WERI-Rb-1 (cell line): ENCODE results near the gene RPTOR.
"Not testable (repeated sequence)": the region's sequence is repeated elsewhere in the genome, so short reads cannot be mapped to it uniquely, and the experiment has no call there.

Experiments
- DNase-seq: peaks from one replicate; pipeline ENCODE4 v3.0.0-alpha.2; 2020
- H3K27ac ChIP-seq: fragments of 250-450 bp; sonication (Bioruptor Pico); 2 replicates; pipeline ENCODE4 v1.5.1; 2020; ENCODE audit warnings: mild to moderate bottlenecking, moderate library complexity
- H3K27me3 ChIP-seq: fragments of 250-450 bp; sonication (Bioruptor Pico); 2 replicates; pipeline ENCODE4 v1.5.1; 2021; ENCODE audit warnings: mild to moderate bottlenecking, low read depth, moderate library complexity; ENCODE audit not compliant: insufficient read depth, severe bottlenecking
- H3K36me3 ChIP-seq: fragments of 250-450 bp; sonication (Bioruptor Pico); 2 replicates; pipeline ENCODE4 v1.5.1; 2020; ENCODE audit warnings: mild to moderate bottlenecking, moderate library complexity
- H3K4me3 ChIP-seq: 2 replicates; pipeline ENCODE4 v1.5.1; 2011; ENCODE audit warnings: low read depth, mild to moderate bottlenecking, control low read depth, low read length
- H3K9me3 ChIP-seq: fragments of 250-450 bp; sonication (Bioruptor Pico); 2 replicates; pipeline ENCODE4 v1.5.1; 2021; ENCODE audit warnings: mild to moderate bottlenecking, moderate library complexity; ENCODE audit not compliant: severe bottlenecking
- TF ChIP-seq, protein P1 (sequence below): IDR thresholded peaks from 2 replicates; pipeline ENCODE4 v1.5.1; 2011; ENCODE audit warnings: low read depth, mild to moderate bottlenecking, control low read depth, inconsistent platforms, low read length

Gene RPTOR

GRCh38 chr17:80619535-80620235, 75.0 kb downstream of the RPTOR start:
- DNase-seq = no peak
- Histone ChIP-seq H3K36me3 (peaks cover 6% of the 10 kb centered on the region), H3K27me3 (no peaks in the 10 kb centered on the region), H3K4me3 (no peak overlapping the region), H3K9me3 (no peaks in the 10 kb centered on the region), H3K27ac (no peak overlapping the region; the same call in 1 of the 2 replicates)
- TF ChIP-seq, protein P1, sequence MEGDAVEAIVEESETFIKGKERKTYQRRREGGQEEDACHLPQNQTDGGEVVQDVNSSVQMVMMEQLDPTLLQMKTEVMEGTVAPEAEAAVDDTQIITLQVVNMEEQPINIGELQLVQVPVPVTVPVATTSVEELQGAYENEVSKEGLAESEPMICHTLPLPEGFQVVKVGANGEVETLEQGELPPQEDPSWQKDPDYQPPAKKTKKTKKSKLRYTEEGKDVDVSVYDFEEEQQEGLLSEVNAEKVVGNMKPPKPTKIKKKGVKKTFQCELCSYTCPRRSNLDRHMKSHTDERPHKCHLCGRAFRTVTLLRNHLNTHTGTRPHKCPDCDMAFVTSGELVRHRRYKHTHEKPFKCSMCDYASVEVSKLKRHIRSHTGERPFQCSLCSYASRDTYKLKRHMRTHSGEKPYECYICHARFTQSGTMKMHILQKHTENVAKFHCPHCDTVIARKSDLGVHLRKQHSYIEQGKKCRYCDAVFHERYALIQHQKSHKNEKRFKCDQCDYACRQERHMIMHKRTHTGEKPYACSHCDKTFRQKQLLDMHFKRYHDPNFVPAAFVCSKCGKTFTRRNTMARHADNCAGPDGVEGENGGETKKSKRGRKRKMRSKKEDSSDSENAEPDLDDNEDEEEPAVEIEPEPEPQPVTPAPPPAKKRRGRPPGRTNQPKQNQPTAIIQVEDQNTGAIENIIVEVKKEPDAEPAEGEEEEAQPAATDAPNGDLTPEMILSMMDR = no peak

GRCh38 chr17:80621335-80621996, 76.8 kb downstream of the RPTOR start:
- TF ChIP-seq, protein P1 = no peak
- Histone ChIP-seq H3K27me3 (no peaks in the 10 kb centered on the region), H3K4me3 (no peak overlapping the region), H3K36me3 (peaks cover 18% of the 10 kb centered on the region), H3K27ac (peak overlapping the region; percentile 60), H3K9me3 (no peaks in the 10 kb centered on the region)
- no peak for DNase-seq

DNA sequence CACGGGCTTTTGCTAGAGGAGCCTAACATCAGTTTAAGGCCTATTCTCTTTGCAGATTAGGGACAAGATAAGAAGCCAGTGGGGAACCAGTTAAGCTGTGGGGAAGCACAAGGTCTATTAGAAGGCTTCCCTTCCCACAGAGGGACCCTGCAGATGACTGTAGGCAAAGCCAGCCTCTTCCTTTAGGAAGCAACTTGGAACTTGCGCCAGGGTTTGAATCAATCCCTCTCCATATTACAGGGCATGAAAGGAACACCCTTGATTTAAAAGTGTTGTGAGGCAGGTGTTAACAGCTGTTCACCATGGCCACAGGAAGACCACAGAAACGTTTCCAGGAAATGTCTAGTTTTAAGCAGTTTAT, 77.3 kb downstream of the RPTOR start:
- Histone ChIP-seq H3K4me3 (no peak overlapping the region), H3K9me3 (no peaks in the 10 kb centered on the region), H3K36me3 (peaks cover 22% of the 10 kb centered on the region), H3K27ac (peak overlapping the region; percentile 60), H3K27me3 (no peaks in the 10 kb centered on the region)
- peak; percentile 63 for DNase-seq
- TF ChIP-seq, protein P1 = no peak

DNA sequence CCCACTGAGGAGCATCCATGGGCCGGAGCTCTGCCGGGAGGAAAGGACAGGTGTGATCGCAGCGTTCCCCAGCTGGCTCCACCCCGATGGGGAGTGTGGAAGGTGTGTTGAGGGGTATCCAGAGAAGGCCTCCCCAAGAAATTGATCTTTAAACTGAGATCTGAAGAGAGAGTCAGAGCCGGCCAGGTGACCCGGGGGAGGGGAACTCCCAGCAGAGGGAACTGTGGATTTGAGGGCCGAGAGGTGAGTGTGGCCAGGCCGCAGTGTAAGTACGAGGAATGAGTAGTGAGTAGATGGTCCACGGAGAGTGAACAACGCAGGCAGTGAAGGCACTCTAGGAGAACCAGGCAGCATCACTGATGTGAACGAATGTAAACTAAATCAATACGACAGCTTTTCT, 80.2 kb downstream of the RPTOR start:
- DNase-seq = no peak
- H3K27ac ChIP-seq = no peak overlapping the region
- H3K27me3 ChIP-seq = no peaks in the 10 kb centered on the region
- TF ChIP-seq, protein P1 = no peak
- H3K36me3 ChIP-seq = peaks cover 33% of the 10 kb centered on the region
- H3K4me3 ChIP-seq = no peak overlapping the region
- H3K9me3 ChIP-seq = no peaks in the 10 kb centered on the region

DNA sequence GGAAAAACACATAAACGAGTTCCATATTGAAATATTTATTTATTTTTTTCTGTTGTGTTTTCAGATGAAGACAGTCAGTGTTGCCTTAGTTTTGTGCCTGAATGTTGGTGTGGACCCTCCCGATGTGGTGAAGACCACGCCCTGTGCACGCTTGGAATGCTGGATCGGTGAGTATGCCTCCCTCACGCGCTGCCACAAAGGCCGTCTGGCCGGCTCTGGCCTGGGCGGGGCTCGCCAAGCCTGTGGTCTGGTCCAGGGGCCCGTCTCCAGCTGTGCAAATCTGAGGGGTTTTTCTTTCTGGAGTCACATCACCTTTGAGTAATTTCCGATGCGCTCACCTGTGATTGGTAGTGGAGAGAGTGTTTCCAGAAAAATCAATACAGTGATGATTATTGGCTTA, 81.0 kb downstream of the RPTOR start:
- H3K9me3 ChIP-seq = no peaks in the 10 kb centered on the region
- no peak overlapping the region for H3K4me3 ChIP-seq
- no peaks in the 10 kb centered on the region for H3K27me3 ChIP-seq
- H3K27ac ChIP-seq = no peak overlapping the region
- TF ChIP-seq, protein P1 = no peak
- H3K36me3 ChIP-seq = peaks cover 33% of the 10 kb centered on the region
- DNase-seq = no peak

DNA sequence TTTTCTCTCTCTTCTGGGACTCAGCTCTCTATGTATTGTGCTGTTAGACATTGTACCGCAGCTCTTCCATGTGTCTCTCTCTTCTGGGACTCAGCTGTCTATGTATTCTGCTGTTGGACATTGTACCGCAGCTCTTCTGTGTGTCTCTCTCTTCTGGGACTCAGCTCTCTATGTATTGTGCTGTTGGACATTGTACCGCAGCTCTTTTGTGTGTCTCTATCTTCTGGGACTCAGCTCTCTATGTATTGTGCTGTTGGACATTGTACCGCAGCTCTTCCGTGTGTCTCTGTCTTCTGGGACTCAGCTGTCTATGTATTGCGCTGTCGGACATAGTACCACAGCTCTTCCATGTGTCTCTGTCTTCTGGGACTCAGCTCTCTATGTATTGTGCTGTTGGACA, 84.2 kb downstream of the RPTOR start:
- not testable (repeated sequence) for H3K9me3 ChIP-seq, H3K27me3 ChIP-seq, H3K4me3 ChIP-seq, DNase-seq, H3K27ac ChIP-seq
- peaks cover 34% of the 10 kb centered on the region for H3K36me3 ChIP-seq
